HAP-1 (cell line): ENCODE data around the gene NID1.
"Not testable (repeated sequence)": the region's sequence is repeated elsewhere in the genome, so short reads cannot be mapped to it uniquely, and the experiment has no call there.

ENCODE experiments used
- DNase-seq, 2 experiments: peaks; one replicate each; pipeline ENCODE4 v3.0.0-alpha.2; 2016 to 2020; ENCODE audit warnings: low spot score in 2 of 2
- H3K27me3 ChIP-seq: fragments of 250-450 bp; sonication (Bioruptor Pico); 2 replicates; pipeline ENCODE4 v1.5.1; 2020; ENCODE audit warnings: low read depth, mild to moderate bottlenecking, moderate library complexity
- H3K36me3 ChIP-seq: fragments of 250-450 bp; sonication (Bioruptor Pico); replicated peaks from 2 replicates; pipeline ENCODE4 v1.5.1; 2020; ENCODE audit warnings: mild to moderate bottlenecking
- H3K4me1 ChIP-seq: fragments of 250-450 bp; sonication (Bioruptor Pico); 2 replicates; pipeline ENCODE4 v1.5.1; 2020; ENCODE audit warnings: mild to moderate bottlenecking
- H3K4me3 ChIP-seq: fragments of 250-450 bp; sonication (Bioruptor Pico); 2 replicates; pipeline ENCODE4 v1.5.1; 2020; ENCODE audit warnings: mild to moderate bottlenecking, moderate library complexity
- H3K9me3 ChIP-seq: fragments of 250-450 bp; sonication (Bioruptor Pico); 2 replicates; pipeline ENCODE4 v1.5.1; 2020; ENCODE audit warnings: mild to moderate bottlenecking, moderate library complexity
- in situ Hi-C: fragments of 300-500 bp; cut with MboI; formaldehyde crosslinking; loops from 3 replicates; pipeline ENCODE4 v1.14.3; 2020; ENCODE audit warnings: low sequenced_read_pairs, inconsistent platforms, mixed read lengths

NID1 gene

GRCh38 chr1:236085545-236086159 is 20.8 kb upstream of the NID1 start:
- Histone ChIP-seq H3K9me3 (no peaks in the 10 kb centered on the region), H3K4me1 (no peaks in the 10 kb centered on the region; the same call in 1 of the 2 replicates), H3K36me3 (no peaks in the 10 kb centered on the region), H3K4me3 (no peak overlapping the region), H3K27me3 (no peaks in the 10 kb centered on the region)
- no peak for DNase-seq
- in situ Hi-C loops = no loop called here

- no peaks in the 10 kb centered on the region for H3K36me3 ChIP-seq
- H3K4me3 ChIP-seq = no peak overlapping the region
- H3K9me3 ChIP-seq = no peaks in the 10 kb centered on the region
- no peak for DNase-seq
- no peaks in the 10 kb centered on the region for H3K27me3 ChIP-seq
- in situ Hi-C loops = no loop called here
- H3K4me1 ChIP-seq = no peaks in the 10 kb centered on the region; the same call in 1 of the 2 replicates
Observed at GRCh38 chr1:236084386-236084730, 19.5 kb upstream of the NID1 start.

- Histone ChIP-seq H3K27me3 (no peaks in the 10 kb centered on the region), H3K9me3 (no peaks in the 10 kb centered on the region), H3K4me1 (no peaks in the 10 kb centered on the region; the same call in 1 of the 2 replicates), H3K4me3 (no peak overlapping the region), H3K36me3 (no peaks in the 10 kb centered on the region)
- in situ Hi-C loops = no loop called here
- no peak for DNase-seq
Observed at GRCh38 chr1:236083650-236084385, 18.9 kb upstream of the NID1 start.

DNA sequence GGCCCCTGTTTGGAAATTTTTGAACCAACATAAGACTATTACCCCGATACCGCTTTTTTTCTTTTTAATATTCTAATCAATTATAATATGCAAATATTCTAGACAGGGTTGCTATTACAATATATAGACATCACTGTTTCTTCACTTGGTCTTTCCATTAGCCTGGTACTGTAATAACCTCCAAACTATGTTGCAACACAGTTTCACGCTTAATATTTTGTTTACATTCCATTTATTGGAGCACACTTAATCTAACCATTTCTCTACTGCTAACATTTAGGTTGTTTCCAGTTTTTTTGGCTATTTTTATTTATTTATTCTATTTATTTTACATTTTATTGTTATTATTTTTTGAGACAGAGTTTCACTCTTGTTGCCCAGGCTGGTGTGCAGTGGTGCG is 17.6 kb upstream of the NID1 start:
- no peaks in the 10 kb centered on the region for H3K9me3 ChIP-seq
- in situ Hi-C loops = no loop called here
- H3K4me3 ChIP-seq = no peak overlapping the region
- no peaks in the 10 kb centered on the region; the same call in 1 of the 2 replicates for H3K4me1 ChIP-seq
- no peaks in the 10 kb centered on the region for H3K36me3 ChIP-seq
- no peaks in the 10 kb centered on the region for H3K27me3 ChIP-seq
- DNase-seq = no peak

GRCh38 chr1:236081546-236082227 is 16.8 kb upstream of the NID1 start:
- no peak for DNase-seq
- no peak overlapping the region for H3K4me3 ChIP-seq
- no peaks in the 10 kb centered on the region for H3K9me3 ChIP-seq
- no peaks in the 10 kb centered on the region for H3K36me3 ChIP-seq
- no peaks in the 10 kb centered on the region for H3K27me3 ChIP-seq
- in situ Hi-C loops = no loop called here
- no peaks in the 10 kb centered on the region; the same call in 1 of the 2 replicates for H3K4me1 ChIP-seq

GRCh38 chr1:236079703-236080102 is 14.8 kb upstream of the NID1 start:
- H3K9me3 ChIP-seq = no peaks in the 10 kb centered on the region
- H3K27me3 ChIP-seq = no peaks in the 10 kb centered on the region
- H3K4me3 ChIP-seq = no peak overlapping the region
- DNase-seq = no peak
- H3K4me1 ChIP-seq = no peaks in the 10 kb centered on the region; the same call in 1 of the 2 replicates
- in situ Hi-C loops = no loop called here
- no peaks in the 10 kb centered on the region for H3K36me3 ChIP-seq

DNA sequence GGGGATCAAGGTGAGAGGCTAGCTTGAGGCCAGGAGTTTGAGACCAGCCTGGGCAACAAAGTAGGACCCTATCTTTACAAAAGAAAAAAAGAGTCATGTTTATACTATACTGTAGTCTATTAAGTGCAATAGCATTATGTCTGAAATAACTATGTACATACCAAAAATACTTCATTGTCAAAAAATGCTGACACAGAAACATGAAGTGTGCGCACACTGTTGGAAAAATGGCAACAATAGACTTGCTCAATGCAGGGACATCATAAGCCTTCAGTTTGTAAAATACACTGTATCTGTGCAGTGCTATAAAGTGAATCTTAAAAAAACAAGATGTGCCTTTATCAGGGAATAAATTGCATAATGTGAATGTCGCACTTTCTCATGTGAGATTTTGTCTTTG is 14.1 kb upstream of the NID1 start:
- H3K9me3 ChIP-seq = no peaks in the 10 kb centered on the region
- no peaks in the 10 kb centered on the region for H3K36me3 ChIP-seq
- H3K27me3 ChIP-seq = no peaks in the 10 kb centered on the region
- no peaks in the 10 kb centered on the region; the same call in 1 of the 2 replicates for H3K4me1 ChIP-seq
- in situ Hi-C loops = no loop called here
- no peak for DNase-seq
- no peak overlapping the region for H3K4me3 ChIP-seq

DNA sequence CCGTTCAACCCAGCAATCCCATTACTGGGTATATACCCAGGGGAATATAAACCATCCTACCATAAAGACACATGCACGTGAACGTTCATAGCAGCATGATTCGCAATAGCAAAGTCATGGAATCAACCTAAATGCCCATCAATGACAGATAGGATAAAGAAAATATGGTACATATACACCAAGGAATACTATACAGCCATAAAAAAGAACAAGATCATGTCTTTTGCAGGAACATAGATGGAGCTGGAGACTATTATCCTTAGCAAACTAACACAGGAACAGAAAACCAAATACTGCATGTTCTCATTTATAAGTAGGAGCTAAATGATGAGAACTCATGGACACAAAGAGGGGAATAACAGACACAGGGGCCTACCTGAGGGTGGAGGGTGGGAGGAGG is 13.2 kb upstream of the NID1 start:
- H3K27me3 ChIP-seq, in situ Hi-C loops: not testable (repeated sequence)

DNA sequence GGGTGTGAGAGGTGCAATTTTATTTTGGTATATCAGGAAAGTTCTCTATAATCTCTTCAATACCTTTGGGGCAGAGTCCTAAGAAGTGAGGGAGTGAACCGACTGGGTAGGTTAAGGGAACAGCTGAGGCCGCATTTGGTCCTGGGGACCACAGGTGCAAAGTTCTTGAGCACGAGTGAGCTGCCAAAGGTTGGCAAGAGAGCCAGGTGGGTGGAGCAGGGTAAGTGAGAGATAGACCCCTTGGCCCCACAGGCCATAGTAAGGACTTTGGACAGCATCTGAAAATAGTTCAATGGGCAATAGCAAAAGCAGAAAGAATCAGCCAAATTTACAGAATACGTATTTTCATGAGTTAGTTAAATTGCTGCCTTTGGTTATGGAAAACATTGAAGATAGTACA is 11.0 kb upstream of the NID1 start:
- H3K27me3 ChIP-seq = no peaks in the 10 kb centered on the region
- H3K36me3 ChIP-seq = no peaks in the 10 kb centered on the region
- in situ Hi-C loops = no loop called here
- H3K4me3 ChIP-seq = no peak overlapping the region
- no peaks in the 10 kb centered on the region for H3K4me1 ChIP-seq
- DNase-seq = no peak
- no peaks in the 10 kb centered on the region for H3K9me3 ChIP-seq

More for the DNA sequence above, 13.2 kb upstream of the NID1 start:
- not testable (repeated sequence) for H3K4me1 ChIP-seq, DNase-seq, H3K36me3 ChIP-seq, H3K9me3 ChIP-seq, H3K4me3 ChIP-seq

- H3K4me3 ChIP-seq = no peak overlapping the region
- in situ Hi-C loops = no loop called here
Observed at GRCh38 chr1:236073307-236073897, 8.5 kb upstream of the NID1 start.

DNA sequence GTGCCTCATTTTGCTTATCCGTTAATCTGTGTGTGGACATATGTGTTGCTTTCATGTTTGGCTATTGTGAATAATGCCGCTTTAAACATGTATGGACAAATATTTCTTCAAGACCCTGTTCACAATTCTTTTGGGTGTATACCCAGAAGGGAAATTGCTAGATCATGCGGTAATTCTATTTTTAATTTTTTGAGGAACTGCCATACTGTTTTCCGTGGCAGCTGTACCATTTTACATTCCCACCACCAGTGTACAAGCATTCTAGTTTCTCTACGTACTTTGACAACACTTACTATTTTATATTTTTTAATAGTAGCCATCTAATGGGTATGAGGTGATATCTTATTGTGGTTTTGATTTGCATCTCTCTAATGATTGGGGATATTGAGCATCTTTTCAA is 7.1 kb upstream of the NID1 start:
- H3K27me3 ChIP-seq = no peaks in the 10 kb centered on the region
- H3K4me1 ChIP-seq = no peaks in the 10 kb centered on the region
- DNase-seq = no peak
- H3K9me3 ChIP-seq = no peaks in the 10 kb centered on the region
- no peak overlapping the region for H3K4me3 ChIP-seq
- in situ Hi-C loops = no loop called here
- H3K36me3 ChIP-seq = no peaks in the 10 kb centered on the region

More at GRCh38 chr1:236073307-236073897, 8.5 kb upstream of the NID1 start:
- no peak for DNase-seq
- no peaks in the 10 kb centered on the region for H3K36me3 ChIP-seq
- no peaks in the 10 kb centered on the region for H3K9me3 ChIP-seq
- H3K4me1 ChIP-seq = no peaks in the 10 kb centered on the region
- no peaks in the 10 kb centered on the region for H3K27me3 ChIP-seq

GRCh38 chr1:236070753-236071152 is 5.9 kb upstream of the NID1 start:
- Histone ChIP-seq H3K4me1 (no peaks in the 10 kb centered on the region), H3K4me3 (no peak overlapping the region), H3K9me3 (no peaks in the 10 kb centered on the region), H3K36me3 (no peaks in the 10 kb centered on the region), H3K27me3 (no peaks in the 10 kb centered on the region)
- in situ Hi-C loops = no loop called here
- no peak for DNase-seq

DNA sequence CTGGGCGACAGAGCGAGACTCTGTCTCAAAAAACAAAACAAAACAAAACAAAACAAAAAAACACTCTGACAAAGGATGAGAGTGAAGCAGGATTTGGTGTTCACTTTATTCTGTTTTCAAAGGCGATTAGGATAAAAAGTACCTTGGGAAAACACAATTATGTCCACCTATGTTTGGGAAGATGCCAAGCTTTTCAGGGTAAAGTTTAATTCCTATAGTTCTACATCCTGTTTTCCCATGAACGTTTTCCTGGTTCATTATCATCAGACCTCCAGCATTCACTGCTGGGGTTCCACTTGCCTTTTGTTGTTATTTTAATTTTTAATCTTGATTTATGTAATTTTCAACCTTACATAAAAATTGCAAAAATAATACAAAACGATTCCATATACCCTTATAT is 4.9 kb upstream of the NID1 start:
- in situ Hi-C loops = no loop called here
- H3K27me3 ChIP-seq = no peaks in the 10 kb centered on the region

More for the DNA sequence above, 4.9 kb upstream of the NID1 start:
- Histone ChIP-seq H3K36me3 (no peaks in the 10 kb centered on the region), H3K4me3 (no peak overlapping the region), H3K9me3 (no peaks in the 10 kb centered on the region), H3K4me1 (no peaks in the 10 kb centered on the region)
- DNase-seq = no peak
